K562 (cell line): ENCODE results near the gene TMSB10. TPM values are rescaled to one million over a fixed set of nuclear protein-coding genes. Genes with fewer than 3 reads are reported as not detected.

Source experiments
- ATF1 ChIP-seq, 2 experiments: fragments of 450-650 bp in 1 of 2; IDR thresholded peaks; 2 replicates each; pipeline ENCODE4 v1.6.1; 2016; ENCODE audit warnings: missing compliant biosample characterization in 1 of 2, missing genetic modification characterization in 1 of 2
- BACH1 ChIP-seq: fragments of 200-800 bp; sonication (Bioruptor generic); IDR thresholded peaks from 2 replicates; pipeline ENCODE4 v1.6.1; 2016; ENCODE audit warnings: missing genetic modification characterization, missing compliant biosample characterization
- CTCF ChIP-seq, 3 experiments: IDR thresholded peaks in 2 of 3; conservative IDR thresholded peaks in 1 of 3; 2 replicates each; pipeline ENCODE4 v1.5.1; 2011 to 2012; ENCODE audit warnings: low read length in 3 of 3, mild to moderate bottlenecking in 3 of 3, control low read depth in 2 of 3, improper control_type of control experiment in 1 of 3, inconsistent platforms in 1 of 3, low read depth in 1 of 3, mixed read lengths in 1 of 3, moderate library complexity in 1 of 3; ENCODE audit not compliant: insufficient read depth in 2 of 3
- DMBX1 ChIP-seq: fragments of 250-450 bp; sonication (Bioruptor Pico); IDR thresholded peaks from 2 replicates; pipeline ENCODE4 v1.8.0; 2022; ENCODE audit warnings: inconsistent platforms, mild to moderate bottlenecking, moderate library complexity, borderline replicate concordance
- EHMT2 ChIP-seq: fragments of 450-650 bp; IDR thresholded peaks from 2 replicates; pipeline ENCODE4 v1.6.1; 2018; ENCODE audit warnings: antibody characterized with exemption
- ESRRA ChIP-seq: fragments of 450-650 bp; IDR thresholded peaks from 2 replicates; pipeline ENCODE4 v1.6.1; 2014; ENCODE audit warnings: low read depth, mild to moderate bottlenecking, moderate library complexity, borderline replicate concordance
- GABPB2 ChIP-seq: fragments of 250-450 bp; sonication (Bioruptor Pico); conservative IDR thresholded peaks from 2 replicates; pipeline ENCODE4 v1.5.1; 2021; ENCODE audit warnings: mild to moderate bottlenecking
- MEIS2 ChIP-seq: fragments of 450-650 bp; IDR thresholded peaks from 2 replicates; pipeline ENCODE4 v1.6.1; 2014; ENCODE audit warnings: mild to moderate bottlenecking; ENCODE audit not compliant: partially characterized antibody
- MTA3 ChIP-seq: fragments of 450-650 bp; formaldehyde crosslinking; IDR thresholded peaks from 2 replicates; pipeline ENCODE4 v1.6.1; 2017; ENCODE audit warnings: mild to moderate bottlenecking, borderline replicate concordance
- NR2C1 ChIP-seq, 2 experiments: fragments of 450-650 bp; IDR thresholded peaks; 2 replicates each; pipeline ENCODE4 v1.6.1; 2017; ENCODE audit warnings: mild to moderate bottlenecking in 2 of 2, antibody characterized with exemption in 1 of 2, inconsistent platforms in 1 of 2, missing compliant biosample characterization in 1 of 2, missing genetic modification characterization in 1 of 2
- NR2C2 ChIP-seq, 2 experiments: fragments of 200-800 bp in 1 of 2; sonication (Bioruptor generic) in 1 of 2; sonication (generic) in 1 of 2; formaldehyde crosslinking in 1 of 2; IDR thresholded peaks; 2 replicates each; pipeline versions ENCODE4 v1.6.1 to v1.8.0; 2016 to 2022; ENCODE audit warnings: mild to moderate bottlenecking in 1 of 2, missing compliant biosample characterization in 1 of 2, missing genetic modification characterization in 1 of 2, missing genetic modification reagents in 1 of 2
- NRF1 ChIP-seq, 2 experiments: fragments of 450-650 bp; IDR thresholded peaks in 1 of 2; conservative IDR thresholded peaks in 1 of 2; 2 replicates each; pipeline ENCODE4 v1.6.1; 2014; ENCODE audit warnings: mild to moderate bottlenecking in 2 of 2
- PTRF ChIP-seq: fragments of 450-650 bp; IDR thresholded peaks from 2 replicates; pipeline ENCODE4 v1.6.1; 2016; ENCODE audit warnings: mild to moderate bottlenecking, missing genetic modification characterization, missing compliant biosample characterization
- RCOR1 ChIP-seq, 2 experiments: IDR thresholded peaks; 2 replicates each; pipeline ENCODE4 v1.6.1; 2012; ENCODE audit warnings: low read depth in 2 of 2, low read length in 2 of 2, borderline replicate concordance in 1 of 2, improper control_type of control experiment in 1 of 2
- SPI1 ChIP-seq: IDR thresholded peaks from 2 replicates; pipeline ENCODE4 v1.6.1; 2011; ENCODE audit warnings: low read depth, low read length, control low read depth, borderline replicate concordance
- SRF ChIP-seq, 2 experiments: fragments of 250-450, 450-650 bp in 1 of 2; sonication (Bioruptor Pico) in 1 of 2; sonication (generic) in 1 of 2; formaldehyde crosslinking; IDR thresholded peaks; 2 replicates each; pipeline versions ENCODE4 v1.5.0 to v1.5.1; 2020 to 2022; ENCODE audit warnings: mild to moderate bottlenecking in 1 of 2, missing genetic modification reagents in 1 of 2
- THRB ChIP-seq: fragments of 450-650 bp; formaldehyde crosslinking; conservative IDR thresholded peaks from 2 replicates; pipeline ENCODE4 v1.4.0; 2022; ENCODE audit warnings: mild to moderate bottlenecking, missing genetic modification characterization
- ZC3H8 ChIP-seq: fragments of 450-650 bp; IDR thresholded peaks from 2 replicates; pipeline ENCODE4 v1.6.1; 2017
- ZNF133 ChIP-seq: fragments of 250-450 bp; sonication (Bioruptor Pico); IDR thresholded peaks from 2 replicates; pipeline ENCODE4 v1.4.0; 2020; ENCODE audit warnings: mild to moderate bottlenecking
- ZNF639 ChIP-seq, 2 experiments: fragments of 200-800 bp in 1 of 2; sonication (Bioruptor generic) in 1 of 2; sonication (generic) in 1 of 2; formaldehyde crosslinking in 1 of 2; IDR thresholded peaks in 1 of 2; conservative IDR thresholded peaks in 1 of 2; 2 replicates each; pipeline versions ENCODE4 v1.5.0 to v1.6.1; 2016 to 2020; ENCODE audit warnings: missing compliant biosample characterization in 1 of 2, missing genetic modification characterization in 1 of 2, missing genetic modification reagents in 1 of 2
- ZNF76 ChIP-seq: fragments of 250-450 bp; sonication (Bioruptor Pico); IDR thresholded peaks from 2 replicates; pipeline ENCODE4 v1.4.0; 2020; ENCODE audit warnings: mild to moderate bottlenecking, moderate library complexity, borderline replicate concordance
- polyA plus RNA-seq, 8 experiments: library from polyadenylated mRNA; depleted of rRNA in 4 of 8; stranded (reverse) in 5 of 8; unstranded in 3 of 8; fragments of >200 nt; fragmentation: Nextera tagmentation in 2 of 8; fragmentation: Illumina TruSeq in 1 of 8; extraction: Ambion mirVana in 2 of 8; extraction: Trizol in 1 of 8; gene quantifications; 2 replicates each; pipeline versions ENCODE4 v1.2.1 to v1.2.3, GENCODE V29; 2011 to 2014; ENCODE audit warnings: inconsistent platforms in 1 of 8, missing spikeins in 1 of 8
- total RNA-seq, 7 experiments: library from RNA; depleted of rRNA in 6 of 7; stranded (reverse); fragments of >200 nt in 6 of 7; fragmentation: Illumina TruSeq in 2 of 7; extraction: Trizol in 2 of 7; gene quantifications; 2 replicates each; pipeline versions ENCODE4 v1.2.1 to v1.2.3, GENCODE V29; 2011 to 2021; ENCODE audit warnings: low replicate concordance in 1 of 7

Gene TMSB10
- total and polyA plus RNA-seq, 9 of the 15 experiments (the other 6 are each of a cell fraction or from before 2014, with no cell fraction given), result 382 to 2,226 (median 959) TPM

- TF ChIP-seq SPI1, result peak; percentile 97
- peak; percentile 58; the same call in 1 of the 2 replicates for TF ChIP-seq BACH1
- TF ChIP-seq NRF1 (conservative IDR thresholded peaks at IDR 0.05 in 1 of 2, IDR thresholded peaks at IDR 0.05 in 1 of 2), result peak in 1 of 2 experiments; percentile 36; a peak in 1 of 4 replicates
- TF ChIP-seq PTRF (tag), result no peak
- peak; percentile 47; the same call in 1 of the 2 replicates for TF ChIP-seq NR2C1 (IDR thresholded peaks at IDR 0.05)
- peak; percentile 79 for TF ChIP-seq NR2C1 (tag; IDR thresholded peaks at IDR 0.05)
- TF ChIP-seq GABPB2, result no peak
- no peak for TF ChIP-seq NR2C2 (CRISPR knock-in tag; IDR thresholded peaks at IDR 0.05)
- TF ChIP-seq NR2C2 (tag; IDR thresholded peaks at IDR 0.05), result peak; percentile 90
- TF ChIP-seq ZNF133 (CRISPR knock-in tag), result no peak
- TF ChIP-seq ESRRA, result peak; percentile 99
- TF ChIP-seq ATF1 (CRISPR knock-in tag; IDR thresholded peaks at IDR 0.05), result no peak
- TF ChIP-seq ATF1 (tag; IDR thresholded peaks at IDR 0.05), result peak; percentile 77
- 0 out of 4 replicates have a peak, but pooled peaks of 1 of the 2 experiments have one; percentile 21 for TF ChIP-seq RCOR1 (IDR thresholded peaks at IDR 0.05; ENCODE audit: borderline replicate concordance in 1 of 2, low read depth in 2 of 2, low read length in 2 of 2)
- no peak for TF ChIP-seq DMBX1 (CRISPR knock-in tag)
- no peak for TF ChIP-seq THRB (CRISPR knock-in tag)
- peak; percentile 3 for TF ChIP-seq MEIS2
- no peak for TF ChIP-seq ZC3H8
- TF ChIP-seq MTA3, result peak; percentile 58; the same call in 1 of the 2 replicates
- TF ChIP-seq CTCF (IDR thresholded peaks at IDR 0.05 in 2 of 3, conservative IDR thresholded peaks at IDR 0.05 in 1 of 3; ENCODE audit: insufficient read depth in 2 of 3, low read depth in 1 of 3, low read length in 3 of 3), result no peak
- no peak for TF ChIP-seq ZNF76 (CRISPR knock-in tag)
- TF ChIP-seq EHMT2, result no peak
- TF ChIP-seq SRF (CRISPR knock-in tag; IDR thresholded peaks at IDR 0.05), result peak in 1 of 2 experiments; percentile 92; a peak in 2 of 4 replicates
- peak in 1 of 2 experiments; percentile 68; a peak in 2 of 4 replicates for TF ChIP-seq ZNF639 (CRISPR knock-in tag; conservative IDR thresholded peaks at IDR 0.05 in 1 of 2, IDR thresholded peaks at IDR 0.05 in 1 of 2)
Observed at GRCh38 chr2:84856787-84857186, 48.7 kb upstream of the TMSB10 start (continued).
